SK-N-MC (cell line): ENCODE measurements around the gene DNAAF5.

Experiments
- DNase-seq: peaks from one replicate; pipeline ENCODE4 v3.0.0-alpha.2; 2011; ENCODE audit warnings: low read depth, low spot score
- H3K27ac ChIP-seq: fragments of 200-600 bp; sonication (generic); 2 replicates; pipeline ENCODE4 v1.5.1; 2016; ENCODE audit warnings: mixed run types
- H3K36me3 ChIP-seq: fragments of 200-600 bp; sonication (generic); 2 replicates; pipeline ENCODE4 v1.6.1; 2017; ENCODE audit warnings: antibody characterized with exemption, low read length, mixed read lengths; ENCODE audit not compliant: insufficient read depth
- H3K4me3 ChIP-seq: fragments of 200-600 bp; sonication (generic); 2 replicates; pipeline ENCODE4 v1.5.1; 2016
- H3K9ac ChIP-seq: fragments of 200-600 bp; sonication (generic); 2 replicates; pipeline ENCODE4 v1.8.0; 2017; ENCODE audit warnings: mixed run types, mixed read lengths; ENCODE audit not compliant: insufficient read length
- H3K9me3 ChIP-seq: fragments of 200-600 bp; sonication (generic); 2 replicates; pipeline ENCODE4 v1.6.1; 2017; ENCODE audit warnings: low read depth, mild to moderate bottlenecking, antibody characterized with exemption, low read length, moderate library complexity, mixed read lengths
- EZH2 ChIP-seq: fragments of 200-600 bp; sonication (generic); IDR thresholded peaks from one replicate; pipeline ENCODE4 v1.6.1; 2017; ENCODE audit warnings: antibody characterized with exemption
- FOXP2 ChIP-seq: optimal IDR thresholded peaks from 2 replicates; pipeline ENCODE3; 2011; ENCODE audit warnings: mild to moderate bottlenecking, moderate library complexity; ENCODE audit not compliant: insufficient read depth; ENCODE audit errors: extremely low read length, control extremely low read depth
- POLR2AphosphoS5 ChIP-seq: IDR thresholded peaks from 2 replicates; pipeline ENCODE4 v1.6.1; 2012; ENCODE audit warnings: mild to moderate bottlenecking, low read depth, low read length, borderline replicate concordance

DNAAF5 gene

DNA sequence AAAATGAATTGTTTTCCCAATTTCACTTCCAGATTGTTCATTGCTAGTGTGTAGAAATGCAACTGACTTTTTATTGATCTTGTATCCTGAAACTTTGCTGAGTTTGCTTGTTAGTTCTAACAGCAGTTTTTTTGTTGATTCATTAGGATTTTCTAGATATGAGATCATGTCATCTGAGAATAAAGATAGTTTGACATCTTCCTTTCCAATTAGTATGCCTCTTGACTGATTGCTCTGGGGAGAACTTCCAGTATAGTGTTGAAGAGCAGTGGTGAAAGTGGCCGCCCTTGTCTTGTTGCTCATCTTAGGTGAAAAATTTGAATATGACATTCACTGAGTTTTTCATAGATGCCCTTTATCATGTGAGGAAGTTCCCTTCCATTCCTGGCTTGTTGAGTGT lies 93.8 kb downstream of the DNAAF5 start:
- Histone ChIP-seq H3K36me3 (no peaks in the 10 kb centered on the region; the same call in 1 of the 2 replicates), H3K9me3 (no peaks in the 10 kb centered on the region), H3K4me3 (no peak overlapping the region), H3K27ac (no peak overlapping the region), H3K9ac (peak overlapping the region; percentile 37)
- TF ChIP-seq FOXP2: no peak
- no peak for DNase-seq

DNA sequence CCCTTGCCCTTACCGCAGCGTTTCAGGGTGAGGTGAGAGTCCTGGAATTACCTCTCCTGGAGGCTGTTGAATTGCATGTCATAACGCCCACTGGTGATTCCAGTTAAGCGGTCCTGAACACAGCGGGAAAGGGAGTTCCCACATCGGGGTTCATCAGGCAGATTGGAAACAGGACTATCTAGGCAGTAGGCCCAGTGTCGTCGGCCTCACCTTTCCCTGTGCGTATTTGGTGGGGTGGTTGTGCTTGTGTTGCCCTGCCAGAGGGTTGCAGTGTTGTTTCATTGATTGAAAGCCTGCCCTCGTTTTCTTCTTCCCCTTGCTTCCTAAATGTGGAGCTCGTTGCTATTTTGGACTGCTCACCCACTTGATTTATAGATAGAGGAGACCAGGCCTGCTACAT lies 95.2 kb downstream of the DNAAF5 start:
- Histone ChIP-seq H3K9me3 (no peaks in the 10 kb centered on the region), H3K4me3 (no peak overlapping the region), H3K27ac (no peak overlapping the region), H3K9ac (no peak overlapping the region), H3K36me3 (no peaks in the 10 kb centered on the region; the same call in none of the 2 replicates)
- no peak for DNase-seq
- TF ChIP-seq EZH2: no peak

DNA sequence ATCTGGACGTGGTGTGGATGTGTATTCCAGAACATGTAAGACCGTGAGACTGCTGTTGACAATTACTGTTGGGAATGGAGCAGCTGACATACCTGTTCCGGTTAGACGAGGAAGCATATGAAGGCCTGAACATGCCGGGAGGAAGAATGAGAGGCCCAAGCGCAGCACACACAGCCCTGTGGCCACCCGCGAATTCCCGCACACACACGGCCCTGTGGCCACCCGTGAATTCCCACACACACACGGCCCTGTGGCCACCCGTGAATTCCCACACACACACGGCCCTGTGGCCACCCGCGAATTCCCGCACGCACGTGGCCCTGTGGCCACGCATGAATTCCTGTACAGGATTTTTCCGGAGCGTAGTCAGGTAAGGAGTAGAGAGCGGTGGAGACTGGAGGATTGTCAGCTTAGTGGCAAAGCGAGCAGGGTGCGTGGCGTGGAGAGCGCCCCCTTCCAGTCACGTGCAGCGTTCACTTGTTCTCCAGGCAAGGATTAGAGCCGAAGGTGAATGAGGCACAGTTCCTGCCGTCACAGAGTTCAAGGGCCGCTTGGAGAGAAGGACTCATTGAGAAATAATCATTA lies 96.3 kb downstream of the DNAAF5 start:
- Histone ChIP-seq H3K9me3 (no peaks in the 10 kb centered on the region), H3K27ac (no peak overlapping the region), H3K4me3 (no peak overlapping the region), H3K9ac (no peak overlapping the region), H3K36me3 (no peaks in the 10 kb centered on the region; the same call in none of the 2 replicates)
- no peak for DNase-seq
- TF ChIP-seq EZH2: no peak
- no peak for TF ChIP-seq POLR2AphosphoS5

DNA sequence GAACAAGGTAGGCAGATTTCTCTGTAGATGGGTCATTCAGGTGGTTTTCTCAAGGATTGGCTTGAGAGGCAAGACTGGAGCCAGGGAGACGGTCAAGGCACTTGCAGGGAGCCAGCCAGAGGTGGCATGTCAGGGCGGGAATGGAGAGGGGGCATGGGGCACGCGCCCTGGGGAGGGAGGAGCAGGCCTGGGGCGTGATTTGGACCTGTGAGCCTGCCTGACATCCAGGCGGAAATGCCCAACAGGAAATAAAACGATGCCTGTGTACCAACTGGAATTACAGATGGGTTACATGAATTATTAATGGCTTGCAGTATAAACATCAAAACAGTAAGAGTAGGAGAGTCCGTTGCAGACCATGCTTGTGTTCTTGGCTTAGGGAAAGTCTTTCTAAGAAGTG lies 97.2 kb downstream of the DNAAF5 start:
- no peaks in the 10 kb centered on the region for H3K9me3 ChIP-seq
- no peak overlapping the region for H3K9ac ChIP-seq
- TF ChIP-seq FOXP2: no peak
- no peak for TF ChIP-seq EZH2
- TF ChIP-seq POLR2AphosphoS5: no peak
- DNase-seq: no peak
- H3K36me3 ChIP-seq: no peaks in the 10 kb centered on the region; the same call in 1 of the 2 replicates
- 0 out of 2 replicates have a peak overlapping the region, but pooled peaks have one; percentile 6 for H3K27ac ChIP-seq
- no peak overlapping the region for H3K4me3 ChIP-seq

DNA sequence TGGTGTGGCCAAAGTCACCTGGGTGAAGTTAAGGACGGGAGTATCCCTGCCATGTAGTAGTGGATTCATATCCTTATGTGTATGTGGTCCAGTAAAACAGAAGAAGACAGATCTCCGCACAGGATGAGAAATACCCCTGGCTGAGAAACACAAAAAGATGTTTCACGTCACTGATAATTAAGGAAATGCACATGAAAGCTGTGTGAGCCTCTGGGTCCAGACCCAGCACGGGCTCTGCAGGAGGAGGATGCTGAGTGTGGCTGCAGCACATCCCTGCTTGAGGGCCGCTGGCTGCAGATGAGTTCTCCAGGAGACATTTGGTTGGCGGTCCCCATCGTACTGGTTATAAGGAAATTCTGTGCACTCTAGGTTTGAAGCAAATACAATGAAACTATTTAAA lies 97.6 kb downstream of the DNAAF5 start:
- no peaks in the 10 kb centered on the region for H3K9me3 ChIP-seq
- no peak for DNase-seq
- 0 out of 2 replicates have a peak overlapping the region, but pooled peaks have one; percentile 6 for H3K27ac ChIP-seq
- no peak overlapping the region for H3K4me3 ChIP-seq
- no peaks in the 10 kb centered on the region; the same call in 1 of the 2 replicates for H3K36me3 ChIP-seq
- no peak for TF ChIP-seq EZH2
- TF ChIP-seq FOXP2: no peak
- TF ChIP-seq POLR2AphosphoS5: no peak
- no peak overlapping the region for H3K9ac ChIP-seq

DNA sequence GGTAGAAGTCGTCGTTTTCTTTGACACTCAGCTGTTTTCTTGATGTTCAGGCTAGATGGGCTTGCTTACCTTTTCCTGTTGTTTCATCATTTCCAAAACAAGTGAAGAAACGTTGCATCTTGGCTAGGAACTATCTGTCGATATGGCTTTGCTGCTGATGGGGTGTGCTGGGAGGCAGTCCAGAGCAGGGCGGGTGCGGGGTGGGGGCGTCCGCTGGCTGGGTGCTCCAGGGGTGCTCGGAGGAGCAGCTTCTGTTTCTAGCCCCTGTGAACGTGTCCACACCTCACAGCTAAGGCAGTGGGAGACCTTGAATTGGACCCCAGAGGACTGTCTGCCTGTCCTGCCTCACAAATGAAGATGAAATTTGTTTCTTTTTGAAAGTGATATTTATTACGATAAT lies 98.2 kb downstream of the DNAAF5 start:
- no peaks in the 10 kb centered on the region for H3K9me3 ChIP-seq
- H3K4me3 ChIP-seq: no peak overlapping the region
- no peak for TF ChIP-seq POLR2AphosphoS5
- no peak for DNase-seq
- H3K27ac ChIP-seq: no peak overlapping the region
- no peaks in the 10 kb centered on the region; the same call in 1 of the 2 replicates for H3K36me3 ChIP-seq
- H3K9ac ChIP-seq: no peak overlapping the region

DNA sequence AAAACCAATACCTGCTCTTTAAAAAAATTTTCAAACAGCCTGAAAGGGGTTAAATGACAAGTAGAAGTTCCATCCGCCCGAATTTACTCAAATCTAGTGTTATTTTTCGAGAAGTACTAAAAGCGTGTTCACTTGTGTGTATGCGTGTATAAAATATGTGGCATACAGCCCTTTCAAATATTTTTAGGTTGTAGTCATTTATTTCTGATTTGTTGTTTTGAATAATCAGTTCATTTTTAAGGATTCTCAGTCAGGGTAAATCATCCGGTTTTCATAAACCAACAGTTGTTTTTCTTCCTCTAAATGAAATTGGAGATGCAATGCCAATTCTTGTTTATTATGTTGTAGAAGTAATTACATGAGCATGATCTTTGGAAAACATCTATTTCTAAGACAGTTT lies 98.9 kb downstream of the DNAAF5 start:
- Histone ChIP-seq H3K9ac (no peak overlapping the region), H3K4me3 (no peak overlapping the region), H3K36me3 (no peaks in the 10 kb centered on the region; the same call in 1 of the 2 replicates), H3K27ac (0 out of 2 replicates have a peak overlapping the region, but pooled peaks have one; percentile 26), H3K9me3 (no peaks in the 10 kb centered on the region)
- TF ChIP-seq POLR2AphosphoS5 (no peak), EZH2 (no peak), FOXP2 (no peak)
- DNase-seq: no peak

DNA sequence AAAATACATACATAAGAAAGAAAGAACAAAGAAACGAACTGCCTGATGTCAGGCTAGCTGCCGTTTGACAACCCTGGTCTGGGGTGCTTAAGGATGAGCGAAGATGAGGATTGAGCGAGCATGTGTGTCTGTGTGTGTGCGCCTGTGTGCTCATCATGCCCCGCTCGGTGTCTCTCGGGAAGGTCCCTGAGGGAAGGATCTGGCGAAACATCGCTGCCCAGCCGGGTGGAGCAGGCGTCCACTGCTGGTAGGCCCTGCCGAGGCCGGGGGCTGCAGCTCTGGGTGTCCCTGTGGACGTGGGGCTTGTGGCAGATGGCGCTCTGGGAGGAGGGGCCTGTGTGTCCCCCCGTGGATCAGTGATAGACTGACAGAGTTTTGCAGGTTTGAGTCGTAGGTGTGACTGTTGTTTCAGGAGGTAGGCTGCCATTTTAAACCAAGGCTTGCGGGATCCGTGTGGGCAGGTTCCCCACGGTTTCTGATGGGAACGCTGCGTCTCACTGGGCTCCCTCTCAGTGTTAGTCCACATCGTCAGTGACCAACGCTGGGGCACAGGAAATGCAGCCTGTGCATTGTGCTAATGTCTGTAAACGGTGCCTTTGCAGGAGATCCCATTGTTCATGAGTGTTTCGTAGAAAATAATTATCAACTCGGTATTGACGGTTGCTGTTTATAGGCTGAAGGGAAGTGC lies 99.9 kb downstream of the DNAAF5 start:
- no peaks in the 10 kb centered on the region; the same call in 1 of the 2 replicates for H3K36me3 ChIP-seq
- DNase-seq: no peak
- TF ChIP-seq FOXP2 (no peak), EZH2 (no peak), POLR2AphosphoS5 (no peak)
- H3K9ac ChIP-seq: no peak overlapping the region
- no peak overlapping the region for H3K4me3 ChIP-seq
- H3K9me3 ChIP-seq: no peaks in the 10 kb centered on the region
- H3K27ac ChIP-seq: no peak overlapping the region
